GM19395 (cell line): ENCODE measurements around the gene NAA40.

ENCODE experiments used
- ATAC-seq: cut with Tn5 transposase; IDR thresholded peaks from one replicate; pipeline ENCODE4 v1.9.1; 2021; ENCODE audit warnings: mild to moderate bottlenecking, moderate library complexity; ENCODE audit not compliant: unreplicated experiment

The NAA40 gene

GRCh38 chr11:63912678-63913077 is 26.1 kb upstream of the NAA40 start:
- no peak for ATAC-seq

GRCh38 chr11:63913866-63914830 is 24.7 kb upstream of the NAA40 start:
- ATAC-seq, result no peak

DNA sequence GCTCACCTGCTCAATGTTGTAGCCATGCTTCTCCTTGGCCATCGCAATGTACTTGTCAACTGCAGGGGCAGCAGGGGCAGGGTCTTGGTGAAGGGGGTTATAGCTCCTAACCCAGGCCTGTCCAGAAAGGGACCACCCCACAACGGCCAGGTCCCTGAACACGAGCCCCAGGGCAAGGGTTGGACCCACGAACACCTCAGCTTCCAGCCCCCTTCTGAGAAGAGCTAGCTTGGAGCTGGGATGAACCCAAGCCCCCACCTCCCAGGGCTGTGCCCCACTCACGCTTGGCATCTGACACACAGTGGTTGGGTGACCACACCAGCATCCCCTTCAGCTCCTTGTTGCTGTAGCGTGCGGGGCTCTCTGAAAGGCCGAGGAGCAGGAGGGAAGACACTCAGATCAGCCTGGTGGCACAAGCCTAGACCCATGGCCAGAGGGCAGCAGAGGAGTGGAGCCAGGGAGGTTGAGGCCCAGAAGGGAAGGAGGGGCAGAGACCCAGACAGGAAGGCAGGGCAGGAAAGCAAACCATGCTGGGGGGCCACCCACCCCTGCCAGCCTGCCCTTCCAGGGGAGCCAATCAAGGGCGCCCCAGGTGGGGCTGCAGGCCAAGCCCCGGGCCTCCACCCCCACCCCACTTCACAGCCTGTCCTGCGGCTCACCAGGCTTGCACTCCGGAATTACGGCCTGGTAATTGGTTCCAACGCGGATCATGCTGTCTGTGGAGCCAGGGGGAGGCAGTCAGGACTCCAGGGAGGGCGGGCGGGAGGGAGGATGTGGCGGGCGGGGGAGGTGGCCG is 23.7 kb upstream of the NAA40 start:
- no peak for ATAC-seq

- ATAC-seq, result no peak
These were observed 22.6 kb upstream of the NAA40 start for GRCh38 chr11:63915961-63916836.

GRCh38 chr11:63916837-63917691 is 21.7 kb upstream of the NAA40 start, which contains the start of gene RCOR2:
Gene RCOR2 (minus strand): TSS chr11:63917164. CDS start chr11:63916456, 708 bp downstream.
- no peak for ATAC-seq

GRCh38 chr11:63917692-63918506 is 20.9 kb upstream of the NAA40 start:
- ATAC-seq, result no peak

- ATAC-seq, result no peak
These were observed 20.2 kb upstream of the NAA40 start for GRCh38 chr11:63918507-63919191.

DNA sequence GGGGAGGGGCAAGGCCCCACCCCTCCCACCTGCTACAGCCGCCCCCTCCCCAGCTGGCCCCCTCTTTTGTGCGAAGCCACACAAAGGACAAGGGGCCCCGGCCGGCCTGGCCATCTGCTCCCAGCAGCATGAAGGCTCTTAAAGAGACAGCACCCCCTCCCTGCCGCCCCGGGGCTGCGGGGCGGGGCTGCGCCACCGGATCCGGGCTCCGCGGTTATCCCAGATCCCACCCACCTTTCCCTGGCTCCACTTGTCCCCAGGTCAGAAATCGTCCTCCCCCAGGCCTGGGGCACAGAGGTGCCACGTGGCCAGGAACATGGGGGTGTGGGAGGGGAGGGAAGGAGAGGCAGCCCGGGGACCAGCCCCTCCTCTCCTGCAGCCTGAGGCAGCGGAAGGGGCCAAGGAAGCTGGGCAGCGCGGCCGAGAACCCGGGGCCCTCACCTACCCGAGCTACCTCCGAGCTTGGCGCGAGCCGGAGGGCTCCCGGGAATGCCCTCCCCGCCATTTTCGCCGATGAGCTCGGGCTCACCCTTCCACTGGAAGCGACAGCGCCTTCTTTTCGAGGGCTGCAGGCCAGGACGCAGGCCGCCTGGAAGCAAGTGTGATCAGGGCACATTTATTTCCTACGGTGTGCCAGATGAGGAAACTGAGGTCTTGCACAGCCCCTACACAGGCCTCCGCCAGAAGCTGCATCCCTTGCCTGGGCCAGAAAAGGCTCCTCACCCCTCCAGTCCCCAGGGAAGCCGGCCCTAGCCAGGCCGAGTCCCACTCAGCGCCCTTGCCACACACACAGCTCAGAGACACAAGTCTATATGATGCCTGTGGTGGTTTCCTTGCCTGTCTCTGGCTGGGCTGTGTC is 19.3 kb upstream of the NAA40 start:
- ATAC-seq, result no peak

DNA sequence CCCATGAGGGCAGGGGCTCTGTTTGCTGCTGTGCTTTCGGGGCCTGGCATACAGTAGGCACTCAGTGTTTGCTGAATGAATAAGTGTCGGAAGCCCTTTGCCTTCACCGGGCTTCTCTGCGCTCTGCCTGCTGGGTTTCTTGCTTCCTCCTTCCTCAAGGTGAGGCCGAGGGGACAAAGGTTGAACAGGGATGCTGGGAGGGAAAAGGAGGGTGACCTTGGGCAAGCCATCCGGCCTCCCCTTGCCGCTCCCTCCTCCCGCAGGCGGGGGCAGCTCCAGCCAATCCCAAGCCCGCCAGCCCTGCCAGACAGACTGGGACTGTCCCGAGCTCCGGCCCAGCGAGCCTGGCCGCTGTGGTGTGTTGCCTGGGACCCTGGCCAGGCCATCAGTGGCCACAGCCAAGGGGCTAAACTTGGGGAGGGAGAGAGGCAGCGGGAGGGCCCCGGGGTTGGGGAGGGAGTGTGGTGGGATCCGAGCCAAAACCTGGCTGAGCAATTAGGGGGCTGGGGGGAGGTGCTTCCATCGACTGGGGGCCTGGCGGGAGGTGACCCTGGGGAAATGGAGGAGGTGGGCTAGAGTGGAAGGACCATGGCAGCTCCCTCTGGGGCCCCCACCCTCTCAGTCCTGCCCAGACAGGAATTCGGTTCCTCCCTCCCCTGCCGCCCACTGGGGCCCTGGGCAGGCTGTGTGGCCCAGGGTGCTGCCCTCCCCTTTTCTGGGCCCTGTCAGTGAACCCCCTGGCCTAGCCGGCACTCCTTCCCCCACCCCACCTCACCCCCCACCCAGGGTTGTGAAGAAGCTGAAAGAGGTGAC is 18.5 kb upstream of the NAA40 start:
- no peak for ATAC-seq

- no peak for ATAC-seq
These were observed 17.8 kb upstream of the NAA40 start for GRCh38 chr11:63920939-63921417.

- ATAC-seq, result no peak
These were observed 16.1 kb upstream of the NAA40 start for GRCh38 chr11:63922673-63923192.

DNA sequence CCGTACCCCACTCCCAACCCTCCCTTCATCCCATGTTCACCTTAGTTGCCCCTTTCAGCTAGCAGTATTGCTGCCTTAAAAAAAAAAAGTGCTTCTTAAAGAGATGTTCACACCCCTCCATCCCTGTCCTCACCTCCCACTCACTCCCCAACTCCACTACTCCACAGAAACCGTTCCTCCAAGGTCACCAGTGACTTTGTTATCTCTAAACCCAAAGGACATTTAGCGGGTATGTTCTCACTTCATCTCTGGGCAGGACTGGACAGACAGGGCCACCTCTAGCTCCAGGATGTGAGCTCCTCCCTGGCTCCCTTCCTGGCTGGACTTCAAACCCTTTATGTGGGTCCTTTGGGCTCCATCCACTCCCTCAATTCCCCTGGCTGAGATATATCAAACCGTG is 15.5 kb upstream of the NAA40 start:
- ATAC-seq, result no peak

- no peak for ATAC-seq
These were observed 9.2 kb upstream of the NAA40 start for GRCh38 chr11:63929616-63930015.

DNA sequence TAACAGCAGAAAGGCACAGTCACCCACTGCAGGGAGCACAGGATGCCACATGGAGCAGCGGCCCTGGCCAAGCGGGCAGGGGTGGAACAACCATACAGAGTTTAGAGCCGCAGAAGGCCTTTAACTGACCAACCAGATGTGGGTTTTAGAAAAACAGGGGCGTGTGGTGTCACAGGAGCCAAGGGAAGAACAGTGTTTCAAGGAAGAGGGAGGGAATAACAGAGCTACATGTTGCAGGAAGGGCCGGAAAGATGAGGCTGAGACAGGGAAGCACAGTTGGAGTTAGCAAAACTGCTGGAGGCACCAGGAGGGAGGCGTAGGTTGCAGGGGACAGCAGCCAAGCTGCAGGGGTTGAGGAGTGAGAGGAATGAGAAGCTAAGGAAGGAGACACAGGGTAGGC is 7.8 kb upstream of the NAA40 start:
- ATAC-seq, result no peak

DNA sequence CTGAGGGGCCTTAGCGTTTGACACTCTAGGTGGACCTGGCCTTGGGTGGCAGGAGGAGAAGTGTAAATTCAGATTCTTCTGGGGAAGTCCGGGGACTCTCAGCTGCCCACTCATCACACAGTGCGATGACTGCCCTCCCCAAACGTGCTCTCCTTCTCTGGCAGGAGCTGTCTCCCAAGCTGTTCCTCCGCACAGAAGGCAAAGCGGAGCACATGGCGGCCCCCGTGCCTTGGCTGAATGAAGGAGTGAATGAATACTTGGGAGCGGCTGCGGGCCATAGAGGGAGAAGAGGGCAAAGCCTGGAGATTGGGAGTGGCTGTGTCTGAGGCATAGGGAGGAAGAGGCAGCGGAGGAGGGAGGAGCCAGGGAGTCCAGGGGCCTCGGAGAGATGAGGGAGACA is 6.9 kb upstream of the NAA40 start:
- ATAC-seq, result no peak

DNA sequence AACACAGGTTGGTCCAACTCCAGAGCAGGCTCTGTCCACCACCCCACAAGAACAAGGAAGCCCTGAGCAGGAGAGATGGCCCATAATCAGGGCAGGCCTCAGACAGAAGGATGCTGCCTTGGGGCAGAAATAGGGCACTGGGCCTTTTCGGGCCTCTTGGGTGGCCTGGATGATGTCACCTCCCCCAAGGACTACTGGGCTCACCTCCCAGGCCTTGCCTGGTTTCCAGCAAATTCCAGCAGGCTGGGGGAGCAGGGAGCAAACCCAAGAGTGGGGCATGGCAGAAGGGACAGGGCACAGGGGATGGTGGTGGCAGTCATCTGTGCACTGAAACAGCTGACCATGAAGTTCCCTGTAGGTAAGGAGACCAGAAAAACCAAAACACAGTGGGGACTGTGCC is 5.3 kb upstream of the NAA40 start:
- no peak for ATAC-seq
